Renal pelvis (tissue), 4 donors: ENCODE data around the gene MMAB. TPM values are rescaled to one million over a fixed set of nuclear protein-coding genes. Genes with fewer than 3 reads are reported as not detected.

Source experiments
- DNase-seq: peaks from one replicate; pipeline ENCODE4 v3.0.0-alpha.2; 2013
- polyA plus RNA-seq, 3 donors: library from polyadenylated mRNA; unstranded; fragments of 120-200 nt; gene quantifications; one replicate each; pipeline ENCODE4 v1.2.1, GENCODE V29; 2013; ENCODE audit not compliant: insufficient read length in 3 of 3

The MMAB gene
- polyA plus RNA-seq, 3 donors = 33.5 to 44.6 (median 39.3) TPM

DNA sequence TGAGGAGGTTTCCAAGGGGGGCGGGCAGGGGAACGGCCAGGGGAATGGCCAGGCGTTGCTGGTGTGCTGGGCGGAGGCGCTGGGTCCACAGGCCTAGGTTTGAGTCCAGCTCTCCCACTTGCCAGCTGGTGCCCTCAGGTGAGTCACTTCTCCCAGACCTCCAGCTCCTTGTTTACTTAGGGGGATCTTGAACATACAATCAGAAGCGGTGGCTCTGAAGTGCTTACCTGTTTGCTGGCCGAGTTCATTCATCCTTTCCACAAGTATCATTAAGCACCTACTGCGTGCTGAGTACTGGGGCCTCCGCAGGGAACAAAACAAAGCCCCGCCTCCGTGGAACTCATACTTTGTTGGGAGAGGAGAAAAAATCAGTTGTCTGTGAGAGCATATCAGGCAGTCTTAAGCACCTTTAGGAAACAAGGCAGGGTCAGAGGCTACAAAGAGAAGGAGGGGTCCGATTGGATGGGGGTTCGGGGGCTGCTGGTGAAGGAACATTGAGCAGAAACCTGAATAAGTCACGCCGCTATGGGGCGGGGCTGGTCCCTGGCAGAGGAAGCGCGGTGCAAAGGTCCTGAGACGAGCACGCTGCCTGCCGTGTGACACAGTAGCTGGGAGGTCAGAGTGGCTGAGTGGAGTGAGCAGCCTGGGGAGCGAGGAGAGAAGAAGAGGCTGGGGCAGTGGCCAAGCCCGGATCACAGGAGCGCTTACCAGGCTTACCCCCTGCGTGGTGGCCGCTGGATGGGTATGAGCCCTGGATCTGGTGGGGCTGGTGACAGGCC lies 15.3 kb upstream of the MMAB start:
- DNase-seq = no peak

- no peak for DNase-seq
These were observed 14.6 kb upstream of the MMAB start for GRCh38 chr12:109587921-109588320.

- no peak for DNase-seq
These were observed 13.3 kb upstream of the MMAB start for GRCh38 chr12:109586385-109587296.

GRCh38 chr12:109583733-109584132 lies 10.4 kb upstream of the MMAB start:
- no peak for DNase-seq

DNA sequence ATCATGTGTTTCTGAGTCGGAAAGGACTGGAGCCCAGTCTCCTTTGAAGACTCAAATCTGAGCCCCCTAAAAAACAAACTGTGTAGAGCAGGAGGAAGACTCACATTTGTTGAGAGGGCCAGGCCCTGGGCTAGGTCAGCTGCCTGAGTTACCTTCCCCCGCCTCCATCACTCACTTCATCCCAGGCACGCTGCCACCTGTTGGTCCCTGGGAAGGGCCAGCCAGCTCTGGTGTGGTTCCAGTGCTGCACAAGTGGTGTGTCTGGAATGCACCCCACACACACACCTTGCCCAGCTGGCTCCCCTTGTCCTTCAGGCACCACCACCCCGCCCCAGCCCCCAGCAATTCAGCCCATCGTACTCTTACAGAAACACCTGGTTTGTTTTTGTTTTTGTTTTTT lies 9.3 kb upstream of the MMAB start:
- no peak for DNase-seq

GRCh38 chr12:109581856-109582255 lies 8.6 kb upstream of the MMAB start:
- DNase-seq = no peak

DNA sequence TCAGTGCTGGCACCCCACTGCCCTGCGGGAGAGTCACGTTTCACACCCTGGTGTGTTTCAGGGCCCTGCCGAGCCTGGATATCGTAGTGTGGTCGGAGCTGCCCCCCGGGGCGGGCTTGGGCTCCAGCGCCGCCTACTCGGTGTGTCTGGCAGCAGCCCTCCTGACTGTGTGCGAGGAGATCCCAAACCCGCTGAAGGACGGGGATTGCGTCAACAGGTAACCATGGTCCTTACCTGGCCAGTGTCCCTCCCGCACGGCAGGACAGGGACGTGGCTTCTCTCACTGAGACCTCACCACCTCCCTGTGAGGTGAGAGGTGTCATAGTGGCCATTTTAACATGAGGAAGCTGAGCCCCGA lies 8.0 kb upstream of the MMAB start:
- no peak for DNase-seq

DNA sequence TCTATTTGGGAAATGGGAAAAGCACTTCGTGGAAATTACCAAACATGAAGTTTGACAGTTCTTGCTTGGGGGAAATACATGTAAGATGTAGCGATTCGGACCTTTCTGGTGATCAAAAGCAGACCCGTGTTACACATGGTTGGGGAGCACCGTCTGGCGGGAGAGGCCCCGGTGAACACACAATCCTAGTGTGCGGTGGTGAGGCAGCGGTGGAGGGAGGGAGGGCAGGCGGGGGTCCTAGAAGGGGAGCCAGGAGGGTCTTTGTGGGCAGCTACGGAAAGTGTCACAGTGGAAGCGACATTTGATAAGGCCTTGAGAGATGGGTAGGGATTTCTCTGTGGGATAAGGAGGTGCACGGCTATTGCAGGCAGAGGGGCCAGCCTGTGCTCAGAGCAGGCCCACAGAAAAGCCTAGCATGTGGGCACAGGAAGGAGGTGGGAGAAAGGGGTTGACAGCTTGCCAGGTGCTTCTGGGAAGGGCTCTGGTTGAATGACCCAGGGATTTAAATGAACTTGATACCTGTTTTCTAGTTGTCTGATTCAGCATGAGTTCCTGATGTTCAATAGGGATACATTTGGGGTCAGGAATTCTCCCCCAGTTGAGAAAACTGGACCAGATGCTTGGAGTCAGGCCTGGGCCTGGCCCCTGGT lies 7.5 kb upstream of the MMAB start:
- DNase-seq = no peak

DNA sequence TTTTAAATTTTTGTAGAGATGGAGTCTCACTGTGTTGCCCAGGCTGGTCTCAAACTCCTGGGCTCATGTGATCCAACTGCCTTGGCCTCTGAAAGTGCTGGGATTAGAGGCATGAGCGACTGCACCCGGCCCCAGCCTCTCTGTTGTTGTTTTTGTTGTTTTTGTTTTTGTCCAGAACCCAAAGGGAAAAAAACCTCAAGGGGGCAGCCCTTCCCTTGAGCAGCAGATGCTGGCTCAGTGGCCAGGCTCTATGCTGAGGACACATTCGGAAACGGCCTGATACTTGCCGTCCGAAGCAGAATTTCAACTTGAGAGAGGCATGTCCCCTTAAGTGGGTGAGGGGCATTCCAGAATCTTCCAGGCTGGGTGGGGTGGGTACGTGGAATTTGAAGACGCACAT lies 7.0 kb upstream of the MMAB start:
- no peak for DNase-seq

- DNase-seq = no peak
These were observed 6.3 kb upstream of the MMAB start for GRCh38 chr12:109579639-109580038.

GRCh38 chr12:109578330-109578927 lies 5.1 kb upstream of the MMAB start:
- DNase-seq = peak; percentile 30

DNA sequence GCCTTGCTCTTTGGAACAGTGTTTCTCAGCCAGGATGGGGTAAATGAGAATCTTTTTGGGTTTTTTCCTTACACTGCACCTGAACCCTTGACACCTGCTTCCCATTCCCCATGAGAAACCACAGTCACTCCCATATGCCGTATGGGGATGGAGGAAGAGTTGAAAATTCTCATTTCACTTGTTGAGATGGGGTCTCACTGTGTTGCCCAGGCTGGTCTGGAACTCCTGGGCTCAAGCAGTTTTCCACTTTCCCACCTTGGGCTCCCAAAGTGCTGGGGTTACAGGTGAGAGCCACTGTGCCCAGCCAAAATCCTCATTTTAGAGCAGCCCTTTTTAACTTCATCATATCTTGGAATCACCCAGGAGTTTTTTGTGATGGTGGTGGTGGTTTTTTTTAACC lies 4.0 kb upstream of the MMAB start:
- DNase-seq = no peak

DNA sequence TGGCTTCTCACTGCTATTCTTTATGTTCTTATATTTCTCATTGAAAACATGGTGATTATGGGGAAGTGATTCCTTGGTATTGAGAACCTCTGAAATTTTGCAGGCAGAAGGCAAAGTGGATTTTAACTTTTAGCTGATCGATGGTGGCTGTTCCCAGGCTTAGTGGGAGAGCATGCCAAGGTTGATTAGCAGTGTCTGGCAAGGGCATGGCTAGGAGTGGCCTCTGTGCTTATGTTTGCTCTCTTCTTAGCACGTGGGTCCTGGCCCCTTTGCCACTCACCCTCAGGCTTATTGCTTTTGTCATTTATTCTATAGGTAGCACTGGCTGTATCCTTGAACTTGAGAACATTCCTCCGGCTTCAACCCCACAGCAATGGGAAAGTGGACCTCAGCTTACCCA lies 2.4 kb upstream of the MMAB start:
- no peak for DNase-seq

- DNase-seq = no peak
These were observed 575 bp upstream of the MMAB start for GRCh38 chr12:109573914-109574244.

DNA sequence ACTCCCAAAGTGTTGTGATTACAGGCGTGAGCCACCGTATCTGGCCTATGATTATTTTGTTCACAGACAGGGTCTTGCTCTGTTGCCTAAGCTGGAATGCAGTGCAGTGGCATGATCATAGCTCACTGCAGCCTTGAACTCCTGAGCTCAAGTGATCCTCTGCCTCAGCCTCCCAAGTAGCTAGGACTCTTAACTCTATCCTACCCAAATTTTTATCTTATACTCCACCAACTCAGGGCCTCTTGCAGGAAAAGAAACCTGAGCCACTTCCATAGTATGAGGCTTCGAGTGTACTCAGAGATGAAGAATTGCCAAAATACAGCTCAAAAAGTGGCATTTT lies 828 bp downstream of the MMAB start:
- DNase-seq = no peak

DNA sequence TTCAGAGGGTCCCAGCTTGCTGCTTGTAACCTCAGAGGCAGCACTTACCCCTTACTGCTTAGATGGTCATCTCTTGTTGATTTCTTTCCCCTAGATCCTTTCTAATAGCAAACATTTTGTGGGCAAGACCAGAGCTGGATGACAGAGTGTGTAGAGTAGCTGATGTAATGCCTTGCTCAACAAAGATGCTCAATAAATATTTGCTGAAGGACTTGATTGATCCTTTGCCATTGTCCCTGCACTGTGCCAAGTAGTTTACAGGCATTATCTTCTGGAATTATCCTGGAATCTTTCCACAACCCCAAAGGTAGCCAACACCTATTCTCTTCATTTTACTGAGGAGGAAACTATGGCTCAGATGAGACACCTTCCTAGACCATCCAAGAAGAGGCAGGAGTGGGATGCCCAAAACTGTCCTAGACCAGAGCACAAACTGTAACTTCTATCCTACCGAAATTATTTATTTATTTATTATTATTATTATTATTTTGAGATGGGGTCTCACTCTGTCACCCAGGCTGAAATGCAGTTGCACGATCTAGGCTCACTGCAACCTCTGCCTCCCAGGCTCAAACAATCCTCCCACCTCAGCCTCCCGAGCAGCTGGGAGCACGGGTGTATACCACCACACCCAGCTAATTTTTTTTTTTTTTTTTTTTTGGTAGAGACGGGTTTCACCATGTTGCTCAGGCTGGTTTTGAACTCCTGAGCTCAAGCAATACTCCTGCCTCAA lies 1.4 kb downstream of the MMAB start:
- DNase-seq = no peak

DNA sequence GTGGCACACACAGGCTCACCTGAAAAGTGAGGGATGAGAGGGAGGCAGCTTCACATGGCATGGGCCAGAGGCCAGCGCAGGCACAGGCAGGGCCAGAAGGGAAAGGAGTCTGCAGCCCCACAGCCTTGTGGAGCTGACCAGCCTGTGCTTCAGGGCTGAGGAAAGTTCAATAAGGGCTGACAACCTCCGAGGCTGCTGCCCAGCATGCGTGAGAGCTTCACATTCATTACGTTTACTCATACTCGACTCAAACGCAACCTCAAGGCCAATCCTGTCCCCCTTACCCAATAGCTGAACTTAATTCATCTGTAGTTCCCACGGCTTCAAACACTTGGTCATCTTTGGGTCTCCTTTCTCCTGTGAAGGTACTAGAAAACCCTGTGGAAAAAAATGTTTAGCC lies 4.8 kb downstream of the MMAB start:
- no peak for DNase-seq

DNA sequence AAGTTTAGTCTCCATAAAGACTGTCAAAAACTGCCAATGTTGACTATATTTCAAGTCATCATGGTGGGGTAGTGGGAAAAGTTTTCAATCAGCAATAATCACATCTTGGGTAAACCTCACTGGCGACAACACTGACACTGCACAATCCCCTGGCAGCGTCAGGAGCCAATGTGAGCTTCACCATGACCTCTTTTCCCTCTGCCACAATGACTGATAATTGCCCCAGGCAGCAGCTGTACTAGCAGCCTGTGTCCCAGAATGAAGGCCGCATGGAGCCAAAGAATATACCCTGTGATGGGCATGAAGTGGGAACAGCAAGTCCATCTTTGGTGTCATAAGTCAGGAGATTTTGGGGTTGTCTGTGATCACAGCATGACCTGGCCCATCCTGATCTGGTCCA lies 5.3 kb downstream of the MMAB start:
- no peak for DNase-seq

DNA sequence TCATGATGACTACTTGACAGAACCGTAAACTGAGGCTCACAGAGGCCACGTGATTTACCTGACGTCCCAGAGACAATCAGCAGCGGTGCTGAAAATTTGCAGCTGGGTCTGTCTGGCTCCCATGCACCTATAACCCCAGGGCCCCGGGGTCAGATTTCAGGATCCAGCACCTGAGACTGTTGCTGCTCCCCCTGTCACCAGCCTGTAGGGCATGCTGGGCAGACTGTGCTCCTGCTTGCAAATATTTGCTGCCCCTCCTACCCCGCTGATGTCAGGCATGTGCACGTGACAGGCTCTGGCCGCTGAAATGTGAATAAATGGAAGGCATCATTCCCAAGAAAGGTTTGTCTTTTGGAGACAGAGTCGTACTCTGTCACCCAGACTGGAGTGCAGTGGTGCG lies 6.0 kb downstream of the MMAB start:
- DNase-seq = no peak

DNA sequence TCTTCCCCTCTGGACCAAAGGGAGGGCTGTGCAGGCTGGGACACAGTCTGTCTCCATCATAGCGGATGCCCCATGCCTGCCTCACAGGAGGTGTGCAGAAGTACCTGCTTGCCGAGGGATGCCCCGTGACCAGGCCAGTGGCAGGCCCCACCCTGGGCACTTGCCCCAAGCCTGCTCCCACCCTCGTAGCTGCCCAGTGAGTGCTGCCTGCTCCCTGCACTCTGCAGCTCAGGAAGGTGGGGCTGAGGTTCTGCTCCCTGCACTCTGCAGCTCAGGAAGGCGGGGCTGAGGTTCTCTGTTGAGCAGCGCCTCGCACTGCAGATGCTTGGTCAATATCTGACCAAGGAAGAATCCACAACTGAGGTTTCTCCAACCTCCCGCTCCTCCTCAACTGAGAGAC lies 6.9 kb downstream of the MMAB start:
- DNase-seq = no peak

GRCh38 chr12:109563291-109564284 lies 9.7 kb downstream of the MMAB start:
- no peak for DNase-seq
